Stimulated activated CD4-positive, alpha-beta T cell treated with anti-CD3 and anti-CD28 coated beads, Interleukin-12 subunit alpha, Interleukin-12 subunit beta, amount 100 ng/mL, for 24 hours (primary cell): ENCODE measurements around the gene GPER1.
A peak's percentile ranks its signal among the peaks of the same experiment; 100 is the strongest.

Experiments used
- DNase-seq, 2 experiments: peaks; one replicate each; pipeline ENCODE4 v3.0.0-alpha.2; 2020; ENCODE audit warnings: low read depth in 2 of 2

Gene GPER1

GRCh38 chr7:1103009-1103788 is 15.3 kb downstream of the GPER1 start:
- no peak for DNase-seq

- DNase-seq = no peak
These were observed 16.0 kb downstream of the GPER1 start for GRCh38 chr7:1103789-1104515.

GRCh38 chr7:1104516-1105179 is 16.7 kb downstream of the GPER1 start:
- DNase-seq = no peak

- no peak for DNase-seq
These were observed 17.3 kb downstream of the GPER1 start for GRCh38 chr7:1105189-1105588.

GRCh38 chr7:1106063-1106792 is 18.3 kb downstream of the GPER1 start:
- DNase-seq = no peak

- no peak for DNase-seq
These were observed 19.0 kb downstream of the GPER1 start for GRCh38 chr7:1106793-1107421.

GRCh38 chr7:1108264-1108920 is 20.5 kb downstream of the GPER1 start:
- no peak for DNase-seq

- DNase-seq = no peak
These were observed 21.8 kb downstream of the GPER1 start for GRCh38 chr7:1109581-1110310.

GRCh38 chr7:1110358-1110757 is 22.4 kb downstream of the GPER1 start:
- DNase-seq = no peak

GRCh38 chr7:1111156-1111555 is 23.2 kb downstream of the GPER1 start:
- DNase-seq = no peak

GRCh38 chr7:1112109-1112508 is 24.2 kb downstream of the GPER1 start:
- DNase-seq = no peak

- DNase-seq = no peak
These were observed 25.0 kb downstream of the GPER1 start for GRCh38 chr7:1112625-1113547.

GRCh38 chr7:1113548-1113885 is 25.6 kb downstream of the GPER1 start:
- no peak for DNase-seq

GRCh38 chr7:1114088-1114487 is 26.2 kb downstream of the GPER1 start:
- no peak for DNase-seq

GRCh38 chr7:1114505-1114904 is 26.6 kb downstream of the GPER1 start:
- no peak for DNase-seq

GRCh38 chr7:1115171-1116045 is 27.5 kb downstream of the GPER1 start:
- peak in 1 of 2 experiments; percentile 50 for DNase-seq

- peak in 1 of 2 experiments; percentile 26 for DNase-seq
These were observed 28.6 kb downstream of the GPER1 start for GRCh38 chr7:1116383-1117008.
